ENCODE data around the gene KRT31.

KRT31 gene

GRCh38 chr17:41396996-41397660 is at the start of gene KRT31:
Gene KRT31 (minus strand): TSS chr17:41397608. CDS start chr17:41397539, 69 bp downstream.
- no peaks in the 10 kb centered on the region for H3K4me1 ChIP-seq
- no peaks in the 10 kb centered on the region for H3K27me3 ChIP-seq
- no peak within 1 kb of the TSS for H3K4me3 ChIP-seq
- H3K36me3 ChIP-seq = no peaks in the 10 kb centered on the region
- H3K9me3 ChIP-seq = no peaks in the 10 kb centered on the region
- no peak within 1 kb of the TSS for H3K27ac ChIP-seq
- no peak for TF ChIP-seq Cebpa-rat (IDR thresholded peaks at IDR 0.05)
- H3K9ac ChIP-seq = no peak within 1 kb of the TSS
- H3K4me2 ChIP-seq = no peak within 1 kb of the TSS
- H4K20me1 ChIP-seq = no peaks in the 10 kb centered on the region

- no peaks in the 10 kb centered on the region for H3K36me3 ChIP-seq
- H3K4me3 ChIP-seq = no peak overlapping the region
- H3K27me3 ChIP-seq = no peaks in the 10 kb centered on the region
- 0 out of 2 replicates have a peak, but pooled peaks cover 7% of the 10 kb centered on the region for H3K9me3 ChIP-seq
- H3K27ac ChIP-seq = no peak overlapping the region
- H3K4me2 ChIP-seq = peak overlapping the region; percentile 32
- no peak overlapping the region for H3K9ac ChIP-seq
- H4K20me1 ChIP-seq = no peaks in the 10 kb centered on the region
- no peak for TF ChIP-seq Cebpa-rat (IDR thresholded peaks at IDR 0.05)
- peaks cover 9% of the 10 kb centered on the region for H3K4me1 ChIP-seq
Measured at GRCh38 chr17:41446806-41447205, 49.4 kb upstream of the KRT31 start.

GRCh38 chr17:41444640-41445039 is 47.2 kb upstream of the KRT31 start:
- no peak overlapping the region for H3K4me3 ChIP-seq
- no peak overlapping the region for H3K4me2 ChIP-seq
- H3K9me3 ChIP-seq = no peaks in the 10 kb centered on the region
- no peak overlapping the region for H3K27ac ChIP-seq
- H3K36me3 ChIP-seq = no peaks in the 10 kb centered on the region
- no peaks in the 10 kb centered on the region for H3K27me3 ChIP-seq
- peaks cover 9% of the 10 kb centered on the region for H3K4me1 ChIP-seq
- H4K20me1 ChIP-seq = no peaks in the 10 kb centered on the region
- TF ChIP-seq Cebpa-rat (IDR thresholded peaks at IDR 0.05) = no peak
- no peak overlapping the region for H3K9ac ChIP-seq

- Histone ChIP-seq H3K9ac (no peak overlapping the region), H3K4me3 (no peak overlapping the region), H3K27ac (no peak overlapping the region), H3K9me3 (no peaks in the 10 kb centered on the region), H3K27me3 (no peaks in the 10 kb centered on the region), H3K36me3 (no peaks in the 10 kb centered on the region), H3K4me1 (peaks cover 9% of the 10 kb centered on the region), H4K20me1 (no peaks in the 10 kb centered on the region), H3K4me2 (no peak overlapping the region)
- no peak for TF ChIP-seq Cebpa-rat (IDR thresholded peaks at IDR 0.05)
Measured at GRCh38 chr17:41444186-41444585, 46.8 kb upstream of the KRT31 start.

GRCh38 chr17:41442739-41443138 is 45.3 kb upstream of the KRT31 start:
- peaks cover 9% of the 10 kb centered on the region for H3K4me1 ChIP-seq
- TF ChIP-seq Cebpa-rat (IDR thresholded peaks at IDR 0.05) = no peak
- H3K9ac ChIP-seq = no peak overlapping the region
- H3K4me2 ChIP-seq = no peak overlapping the region
- H3K4me3 ChIP-seq = no peak overlapping the region
- no peaks in the 10 kb centered on the region for H4K20me1 ChIP-seq
- no peaks in the 10 kb centered on the region for H3K27me3 ChIP-seq
- H3K27ac ChIP-seq = no peak overlapping the region
- no peaks in the 10 kb centered on the region for H3K36me3 ChIP-seq
- H3K9me3 ChIP-seq = no peaks in the 10 kb centered on the region

- no peak within 1 kb of the TSS for H3K4me2 ChIP-seq
- H3K9ac ChIP-seq = no peak within 1 kb of the TSS
- no peaks in the 10 kb centered on the region for H3K9me3 ChIP-seq
- no peak within 1 kb of the TSS for H3K27ac ChIP-seq
- no peaks in the 10 kb centered on the region for H3K36me3 ChIP-seq
- H3K4me3 ChIP-seq = no peak within 1 kb of the TSS
- no peak for TF ChIP-seq Cebpa-rat (IDR thresholded peaks at IDR 0.05)
- H3K27me3 ChIP-seq = no peaks in the 10 kb centered on the region
- H4K20me1 ChIP-seq = no peaks in the 10 kb centered on the region
- no peaks in the 10 kb centered on the region for H3K4me1 ChIP-seq
Measured at GRCh38 chr17:41440531-41441033, 43.2 kb upstream of the KRT31 start, which contains the start of gene KRT38. Gene KRT38 (minus strand): TSS chr17:41440983. CDS start chr17:41440921, 62 bp downstream.

GRCh38 chr17:41439375-41439774 is 42.0 kb upstream of the KRT31 start:
- Histone ChIP-seq H3K27me3 (no peaks in the 10 kb centered on the region), H3K36me3 (no peaks in the 10 kb centered on the region)
- TF ChIP-seq Cebpa-rat (IDR thresholded peaks at IDR 0.05) = no peak

GRCh38 chr17:41437769-41438168 is 40.4 kb upstream of the KRT31 start:
- Histone ChIP-seq H3K9me3 (no peaks in the 10 kb centered on the region), H3K27me3 (no peaks in the 10 kb centered on the region), H4K20me1 (no peaks in the 10 kb centered on the region), H3K4me3 (no peak overlapping the region), H3K9ac (no peak overlapping the region), H3K36me3 (no peaks in the 10 kb centered on the region), H3K27ac (no peak overlapping the region), H3K4me2 (no peak overlapping the region), H3K4me1 (no peaks in the 10 kb centered on the region)
- no peak for TF ChIP-seq Cebpa-rat (IDR thresholded peaks at IDR 0.05)

More at GRCh38 chr17:41439375-41439774, 42.0 kb upstream of the KRT31 start:
- no peak overlapping the region for H3K4me2 ChIP-seq
- H3K9me3 ChIP-seq = no peaks in the 10 kb centered on the region
- no peak overlapping the region for H3K9ac ChIP-seq
- H3K27ac ChIP-seq = no peak overlapping the region
- no peaks in the 10 kb centered on the region for H3K4me1 ChIP-seq
- no peak overlapping the region for H3K4me3 ChIP-seq
- no peaks in the 10 kb centered on the region for H4K20me1 ChIP-seq

GRCh38 chr17:41437254-41437653 is 39.8 kb upstream of the KRT31 start:
- Histone ChIP-seq H3K9me3 (no peaks in the 10 kb centered on the region), H3K27ac (no peak overlapping the region), H3K36me3 (no peaks in the 10 kb centered on the region), H3K4me3 (no peak overlapping the region), H3K9ac (no peak overlapping the region), H3K27me3 (no peaks in the 10 kb centered on the region), H3K4me1 (no peaks in the 10 kb centered on the region), H4K20me1 (no peaks in the 10 kb centered on the region), H3K4me2 (no peak overlapping the region)
- no peak for TF ChIP-seq Cebpa-rat (IDR thresholded peaks at IDR 0.05)

- Histone ChIP-seq H3K27me3 (no peaks in the 10 kb centered on the region), H3K4me3 (no peak overlapping the region), H3K36me3 (no peaks in the 10 kb centered on the region), H3K9me3 (no peaks in the 10 kb centered on the region), H3K4me2 (no peak overlapping the region), H3K4me1 (no peaks in the 10 kb centered on the region), H4K20me1 (no peaks in the 10 kb centered on the region), H3K9ac (no peak overlapping the region), H3K27ac (no peak overlapping the region)
- no peak for TF ChIP-seq Cebpa-rat (IDR thresholded peaks at IDR 0.05)
Measured at GRCh38 chr17:41434415-41434814, 37.0 kb upstream of the KRT31 start.
